ENCODE results near the gene GRHL3.

DNA sequence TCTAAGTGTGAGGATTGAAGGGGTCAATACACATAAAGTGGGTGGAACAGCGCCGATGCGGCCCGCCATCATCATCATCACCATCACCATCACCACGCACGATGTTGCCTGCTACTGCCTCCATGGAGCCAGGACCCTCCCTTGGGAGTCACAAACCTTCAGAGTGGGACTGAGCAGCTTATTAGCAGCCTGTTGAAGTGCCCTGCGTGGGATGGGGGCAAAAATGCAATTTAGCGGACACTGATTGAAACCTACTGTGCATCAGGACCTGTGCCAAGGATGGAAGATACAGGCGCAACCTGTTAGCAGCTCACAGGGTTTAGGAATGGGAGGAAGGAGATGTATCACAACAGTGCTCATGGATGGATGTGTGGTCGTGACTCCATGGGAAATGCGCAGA lies 67.8 kb downstream of the GRHL3 start:
- TF ChIP-seq, protein P1, sequence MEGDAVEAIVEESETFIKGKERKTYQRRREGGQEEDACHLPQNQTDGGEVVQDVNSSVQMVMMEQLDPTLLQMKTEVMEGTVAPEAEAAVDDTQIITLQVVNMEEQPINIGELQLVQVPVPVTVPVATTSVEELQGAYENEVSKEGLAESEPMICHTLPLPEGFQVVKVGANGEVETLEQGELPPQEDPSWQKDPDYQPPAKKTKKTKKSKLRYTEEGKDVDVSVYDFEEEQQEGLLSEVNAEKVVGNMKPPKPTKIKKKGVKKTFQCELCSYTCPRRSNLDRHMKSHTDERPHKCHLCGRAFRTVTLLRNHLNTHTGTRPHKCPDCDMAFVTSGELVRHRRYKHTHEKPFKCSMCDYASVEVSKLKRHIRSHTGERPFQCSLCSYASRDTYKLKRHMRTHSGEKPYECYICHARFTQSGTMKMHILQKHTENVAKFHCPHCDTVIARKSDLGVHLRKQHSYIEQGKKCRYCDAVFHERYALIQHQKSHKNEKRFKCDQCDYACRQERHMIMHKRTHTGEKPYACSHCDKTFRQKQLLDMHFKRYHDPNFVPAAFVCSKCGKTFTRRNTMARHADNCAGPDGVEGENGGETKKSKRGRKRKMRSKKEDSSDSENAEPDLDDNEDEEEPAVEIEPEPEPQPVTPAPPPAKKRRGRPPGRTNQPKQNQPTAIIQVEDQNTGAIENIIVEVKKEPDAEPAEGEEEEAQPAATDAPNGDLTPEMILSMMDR (IDR thresholded peaks at IDR 0.05), result no peak
- TF ChIP-seq POLR2A (IDR thresholded peaks at IDR 0.05), result no peak
